GM12878 (cell line): ENCODE data around the gene USP36. TPM values are rescaled to one million over a fixed set of nuclear protein-coding genes. Genes with fewer than 3 reads are reported as not detected.

Experiments used
- ATAC-seq: fragments of 200-7000 bp; cut with Tn5 transposase; 3 replicates; pipeline ENCODE4 v1.9.1; 2020; ENCODE audit warnings: mild to moderate bottlenecking, moderate library complexity
- BruUV-seq: library from RNA; stranded (reverse); fragments of 400-500 nt; replicated peaks from 2 replicates; lab custom pipeline; 2021; lab: Mats Ljungman, UMichigan
- CTCF ChIA-PET: fragments of 300-600 bp; sonication (Branson Sonifier 250); formaldehyde crosslinking; extraction: SDS; loops from one replicate; lab custom pipeline; 2021; ENCODE audit warnings: inconsistent platforms; lab: Yijun Ruan, JAX
- POLR2A ChIA-PET: fragments of 350-600 bp; formaldehyde crosslinking; extraction: SDS; loops from one replicate; lab custom pipeline; 2021; ENCODE audit warnings: inconsistent platforms; lab: Charles Lee
- RAD21 ChIA-PET: fragments of 300-600 bp; sonication (Branson Sonifier 250); formaldehyde crosslinking; loops from one replicate; lab custom pipeline; 2023; ENCODE audit warnings: antibody characterized with exemption; ENCODE audit not compliant: unreplicated experiment; lab: Charles Lee
- SMC1A ChIA-PET: fragments of 300-600 bp; sonication (Branson Sonifier 250); formaldehyde crosslinking; loops from one replicate; lab custom pipeline; 2023; ENCODE audit not compliant: unreplicated experiment, uncharacterized antibody; lab: Charles Lee
- DNase-seq: peaks from one replicate; pipeline ENCODE4 v3.0.0-alpha.2; 2011; ENCODE audit warnings: low read depth, low spot score
- FAIRE-seq: peaks from 3 replicates; lab custom pipeline; 2011; peaks lifted over from hg19 to GRCh38; lab: Jason Lieb, UNC
- H2AFZ ChIP-seq: 2 replicates; pipeline ENCODE4 v1.6.0; 2011; ENCODE audit warnings: low read depth, low read length, control low read depth; ENCODE audit not compliant: control insufficient read depth
- H3K27ac ChIP-seq: 2 replicates; pipeline ENCODE4 v1.5.1; 2011; ENCODE audit warnings: control low read depth; ENCODE audit not compliant: control insufficient read depth, insufficient read depth
- H3K27me3 ChIP-seq, 2 experiments: replicated peaks in 1 of 2; 2 replicates each; pipeline versions ENCODE4 v1.6.0 to v1.6.1; 2011; ENCODE audit warnings: low read length in 1 of 2; ENCODE audit not compliant: control insufficient read depth in 2 of 2, insufficient read depth in 2 of 2
- H3K36me3 ChIP-seq, 2 experiments: 2 replicates each; pipeline ENCODE4 v1.5.1; 2011; ENCODE audit warnings: low read length in 1 of 2; ENCODE audit not compliant: control insufficient read depth in 2 of 2, insufficient read depth in 2 of 2
- H3K4me1 ChIP-seq: 2 replicates; pipeline ENCODE4 v1.6.1; 2011; ENCODE audit warnings: mild to moderate bottlenecking, low read length, moderate library complexity, mixed read lengths; ENCODE audit not compliant: control insufficient read depth, insufficient read depth
- H3K4me2 ChIP-seq: 2 replicates; pipeline ENCODE4 v1.6.0; 2011; ENCODE audit warnings: control low read depth; ENCODE audit not compliant: control insufficient read depth, insufficient read depth
- H3K4me3 ChIP-seq: fragments of 200-600 bp; sonication (generic); 2 replicates; pipeline ENCODE4 v1.5.1; 2016
- H3K79me2 ChIP-seq: 2 replicates; pipeline ENCODE4 v1.6.0; 2011; ENCODE audit warnings: low read length; ENCODE audit not compliant: control insufficient read depth, insufficient read depth
- H3K9ac ChIP-seq: 2 replicates; pipeline ENCODE4 v1.8.0; 2011; ENCODE audit warnings: low read length, control low read depth, mixed read lengths; ENCODE audit not compliant: control insufficient read depth, insufficient read depth
- H3K9me3 ChIP-seq: replicated peaks from 3 replicates; pipeline ENCODE4 v1.5.1; 2011; ENCODE audit warnings: mild to moderate bottlenecking, low read length; ENCODE audit not compliant: control insufficient read depth, insufficient read depth
- H4K20me1 ChIP-seq: 2 replicates; pipeline ENCODE4 v1.6.0; 2011; ENCODE audit not compliant: control insufficient read depth, insufficient read depth
- BHLHE40 ChIP-seq, 2 experiments: fragments of 450-650 bp in 1 of 2; IDR thresholded peaks; 2 replicates each; pipeline ENCODE4 v1.6.1; 2011 to 2017; ENCODE audit warnings: low read depth in 2 of 2, borderline replicate concordance in 1 of 2, improper control_type of control experiment in 1 of 2, low read length in 1 of 2, mild to moderate bottlenecking in 1 of 2
- EP300 ChIP-seq, 2 experiments: fragments of 150-350 bp in 1 of 2; IDR thresholded peaks; 2 replicates each; pipeline ENCODE4 v1.6.1; 2011 to 2012; ENCODE audit warnings: low read depth in 2 of 2, low read length in 2 of 2, borderline replicate concordance in 1 of 2, improper control_type of control experiment in 1 of 2, inconsistent platforms in 1 of 2; ENCODE audit not compliant: control insufficient read depth in 1 of 2
- NBN ChIP-seq: fragments of 450-650 bp; IDR thresholded peaks from 2 replicates; pipeline ENCODE4 v1.6.1; 2016
- NR2F1 ChIP-seq: fragments of 450-650 bp; conservative IDR thresholded peaks from 2 replicates; pipeline ENCODE4 v1.6.1; 2017; ENCODE audit warnings: mild to moderate bottlenecking
- POLR2AphosphoS5 ChIP-seq: IDR thresholded peaks from 2 replicates; pipeline ENCODE4 v1.6.1; 2011; ENCODE audit warnings: mild to moderate bottlenecking, low read length, inconsistent platforms
- RCOR1 ChIP-seq: conservative IDR thresholded peaks from 2 replicates; pipeline ENCODE4 v1.6.1; 2012; ENCODE audit warnings: low read depth, low read length, improper control_type of control experiment
- RUNX3 ChIP-seq: IDR thresholded peaks from 2 replicates; pipeline ENCODE4 v1.6.1; 2012; ENCODE audit warnings: low read length, inconsistent platforms
- WGBS: methylation state at CpG from one replicate; pipeline ENCODE4 v1.1.6; 2016; ENCODE audit warnings: low lambda C conversion rate; ENCODE audit not compliant: insufficient replicate concordance, insufficient coverage; ENCODE audit errors: missing lambda C conversion rate; 5-methylcytosine and 5-hydroxymethylcytosine counted together
- in situ Hi-C: fragments of 300-500 bp; cut with MboI; formaldehyde crosslinking; loops from 9 replicates; pipeline ENCODE4 v1.14.3; 2018; ENCODE audit warnings: mixed read lengths
- intact Hi-C: fragments of 100-400 bp; cut with micrococcal nuclease; formaldehyde crosslinking; loops from one replicate; pipeline ENCODE4 v1.14.2; 2022; ENCODE audit not compliant: unreplicated experiment
- polyA plus RNA-seq, 11 experiments: library from polyadenylated mRNA; depleted of rRNA in 4 of 11; unstranded in 6 of 11; stranded (reverse) in 5 of 11; fragments of >200 nt; fragmentation: Nextera tagmentation in 4 of 11; fragmentation: Illumina TruSeq in 1 of 11; extraction: Ambion mirVana in 4 of 11; extraction: Trizol in 1 of 11; gene quantifications; 1 replicate in 1 of 11; 2 replicates in 10 of 11; pipeline versions ENCODE4 v1.2.1 to v1.2.3, GENCODE V29; 2011 to 2016; ENCODE audit warnings: inconsistent platforms in 2 of 11, missing spikeins in 2 of 11, low read depth in 1 of 11
- total RNA-seq, 4 experiments: library from RNA; depleted of rRNA in 3 of 4; stranded (reverse); fragments of >200 nt in 3 of 4; fragmentation: Illumina TruSeq in 1 of 4; extraction: Trizol in 1 of 4; gene quantifications; 2 replicates each; pipeline versions ENCODE4 v1.2.1 to v1.2.3, GENCODE V29; 2013 to 2021
- TF ChIP-seq, protein P1 (sequence below): IDR thresholded peaks from 2 replicates; pipeline ENCODE4 v1.6.1; 2012; ENCODE audit warnings: improper control_type of control experiment, low read depth, low read length; ENCODE audit not compliant: insufficient replicate concordance
- TF ChIP-seq, protein P2 (sequence below): IDR thresholded peaks from 2 replicates; pipeline ENCODE4 v1.6.1; 2011; ENCODE audit warnings: low read depth, mild to moderate bottlenecking, low read length, moderate library complexity, borderline replicate concordance; ENCODE audit errors: extremely low read depth
- TF ChIP-seq, protein P3 (sequence below): fragments of 450-650 bp; IDR thresholded peaks from 2 replicates; pipeline ENCODE4 v1.6.1; 2016; ENCODE audit warnings: mild to moderate bottlenecking

USP36 gene
- total and polyA plus RNA-seq, 10 of the 15 experiments (the other 5 are each of a cell fraction or from before 2014, with no cell fraction given): 7.2 to 65.7 (median 33.6) TPM

DNA sequence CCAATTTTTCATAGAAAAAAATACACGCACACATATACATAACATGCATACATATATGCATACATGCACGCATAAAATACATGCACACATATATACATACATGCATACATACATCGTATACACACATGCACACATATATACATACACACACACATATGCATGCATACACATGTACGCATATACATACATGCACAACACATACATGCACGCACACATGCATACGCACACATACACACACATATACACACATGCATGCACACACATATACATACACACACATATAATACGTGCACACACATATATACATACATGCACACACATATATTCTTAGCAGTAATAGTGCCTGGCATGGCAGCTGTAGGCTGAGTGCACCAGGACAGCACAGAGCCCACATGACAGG is 24.9 kb downstream of the USP36 start (continued):
- TF ChIP-seq, protein P1, sequence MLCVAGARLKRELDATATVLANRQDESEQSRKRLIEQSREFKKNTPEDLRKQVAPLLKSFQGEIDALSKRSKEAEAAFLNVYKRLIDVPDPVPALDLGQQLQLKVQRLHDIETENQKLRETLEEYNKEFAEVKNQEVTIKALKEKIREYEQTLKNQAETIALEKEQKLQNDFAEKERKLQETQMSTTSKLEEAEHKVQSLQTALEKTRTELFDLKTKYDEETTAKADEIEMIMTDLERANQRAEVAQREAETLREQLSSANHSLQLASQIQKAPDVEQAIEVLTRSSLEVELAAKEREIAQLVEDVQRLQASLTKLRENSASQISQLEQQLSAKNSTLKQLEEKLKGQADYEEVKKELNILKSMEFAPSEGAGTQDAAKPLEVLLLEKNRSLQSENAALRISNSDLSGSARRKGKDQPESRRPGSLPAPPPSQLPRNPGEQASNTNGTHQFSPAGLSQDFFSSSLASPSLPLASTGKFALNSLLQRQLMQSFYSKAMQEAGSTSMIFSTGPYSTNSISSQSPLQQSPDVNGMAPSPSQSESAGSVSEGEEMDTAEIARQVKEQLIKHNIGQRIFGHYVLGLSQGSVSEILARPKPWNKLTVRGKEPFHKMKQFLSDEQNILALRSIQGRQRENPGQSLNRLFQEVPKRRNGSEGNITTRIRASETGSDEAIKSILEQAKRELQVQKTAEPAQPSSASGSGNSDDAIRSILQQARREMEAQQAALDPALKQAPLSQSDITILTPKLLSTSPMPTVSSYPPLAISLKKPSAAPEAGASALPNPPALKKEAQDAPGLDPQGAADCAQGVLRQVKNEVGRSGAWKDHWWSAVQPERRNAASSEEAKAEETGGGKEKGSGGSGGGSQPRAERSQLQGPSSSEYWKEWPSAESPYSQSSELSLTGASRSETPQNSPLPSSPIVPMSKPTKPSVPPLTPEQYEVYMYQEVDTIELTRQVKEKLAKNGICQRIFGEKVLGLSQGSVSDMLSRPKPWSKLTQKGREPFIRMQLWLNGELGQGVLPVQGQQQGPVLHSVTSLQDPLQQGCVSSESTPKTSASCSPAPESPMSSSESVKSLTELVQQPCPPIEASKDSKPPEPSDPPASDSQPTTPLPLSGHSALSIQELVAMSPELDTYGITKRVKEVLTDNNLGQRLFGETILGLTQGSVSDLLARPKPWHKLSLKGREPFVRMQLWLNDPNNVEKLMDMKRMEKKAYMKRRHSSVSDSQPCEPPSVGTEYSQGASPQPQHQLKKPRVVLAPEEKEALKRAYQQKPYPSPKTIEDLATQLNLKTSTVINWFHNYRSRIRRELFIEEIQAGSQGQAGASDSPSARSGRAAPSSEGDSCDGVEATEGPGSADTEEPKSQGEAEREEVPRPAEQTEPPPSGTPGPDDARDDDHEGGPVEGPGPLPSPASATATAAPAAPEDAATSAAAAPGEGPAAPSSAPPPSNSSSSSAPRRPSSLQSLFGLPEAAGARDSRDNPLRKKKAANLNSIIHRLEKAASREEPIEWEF: no peak
- no peak for TF ChIP-seq RCOR1
- 0 out of 2 replicates have a peak, but pooled peaks have one; percentile 26 for TF ChIP-seq POLR2AphosphoS5

DNA sequence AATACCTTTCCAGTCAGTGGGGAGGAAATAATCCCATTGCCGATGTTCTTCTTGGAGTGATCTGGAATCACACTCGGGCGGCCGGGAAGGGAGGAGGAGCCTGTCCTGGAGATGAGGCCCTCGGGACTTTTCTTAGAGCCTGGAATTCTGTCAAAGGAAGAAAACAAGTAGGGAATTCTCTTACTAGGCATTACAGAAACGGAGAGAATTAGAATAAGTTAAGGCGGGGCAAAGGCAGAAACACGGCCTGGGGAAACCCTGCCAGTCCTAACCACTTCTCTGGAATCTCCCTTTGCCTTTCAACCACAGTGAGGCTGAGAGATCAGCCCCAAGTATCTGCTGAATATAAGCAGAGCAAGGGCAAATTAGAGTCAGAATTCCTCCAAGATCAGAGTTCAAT is 27.8 kb downstream of the USP36 start:
- Histone ChIP-seq H3K4me1 (no peaks in the 10 kb centered on the region; the same call in 1 of the 2 replicates), H4K20me1 (no peaks in the 10 kb centered on the region), H3K79me2 (no peaks in the 10 kb centered on the region), H3K9ac (no peak overlapping the region), H3K9me3 (no peaks in the 10 kb centered on the region), H2AFZ (no peak overlapping the region), H3K36me3 (peaks cover 28 to 55% of the 10 kb centered on the region in 2 experiments), H3K4me2 (no peak overlapping the region), H3K27ac (peak overlapping the region; percentile 20; the same call in 1 of the 2 replicates), H3K4me3 (no peak overlapping the region), H3K27me3 (no peaks in the 10 kb centered on the region)
- TF ChIP-seq NR2F1 (peak; percentile 44), BHLHE40 (IDR thresholded peaks at IDR 0.05; ENCODE audit: borderline replicate concordance in 1 of 2, low read depth in 2 of 2, low read length in 1 of 2) (no peak; a peak in 1 of 4 replicates), NBN (no peak), RUNX3 (peak; percentile 52), EP300 (IDR thresholded peaks at IDR 0.05; ENCODE audit: borderline replicate concordance in 1 of 2, control insufficient read depth in 1 of 2, low read depth in 2 of 2, low read length in 2 of 2) (no peak)
- TF ChIP-seq, protein P2, sequence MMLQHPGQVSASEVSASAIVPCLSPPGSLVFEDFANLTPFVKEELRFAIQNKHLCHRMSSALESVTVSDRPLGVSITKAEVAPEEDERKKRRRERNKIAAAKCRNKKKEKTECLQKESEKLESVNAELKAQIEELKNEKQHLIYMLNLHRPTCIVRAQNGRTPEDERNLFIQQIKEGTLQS: no peak
- TF ChIP-seq, protein P3, sequence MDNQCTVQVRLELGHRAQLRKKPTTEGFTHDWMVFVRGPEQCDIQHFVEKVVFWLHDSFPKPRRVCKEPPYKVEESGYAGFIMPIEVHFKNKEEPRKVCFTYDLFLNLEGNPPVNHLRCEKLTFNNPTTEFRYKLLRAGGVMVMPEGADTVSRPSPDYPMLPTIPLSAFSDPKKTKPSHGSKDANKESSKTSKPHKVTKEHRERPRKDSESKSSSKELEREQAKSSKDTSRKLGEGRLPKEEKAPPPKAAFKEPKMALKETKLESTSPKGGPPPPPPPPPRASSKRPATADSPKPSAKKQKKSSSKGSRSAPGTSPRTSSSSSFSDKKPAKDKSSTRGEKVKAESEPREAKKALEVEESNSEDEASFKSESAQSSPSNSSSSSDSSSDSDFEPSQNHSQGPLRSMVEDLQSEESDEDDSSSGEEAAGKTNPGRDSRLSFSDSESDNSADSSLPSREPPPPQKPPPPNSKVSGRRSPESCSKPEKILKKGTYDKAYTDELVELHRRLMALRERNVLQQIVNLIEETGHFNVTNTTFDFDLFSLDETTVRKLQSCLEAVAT: no peak
- ChIA-PET POLR2A (no interaction called here), RAD21 (no interaction called here), CTCF (no interaction called here), SMC1A (no interaction called here)
- intact Hi-C loops (no loop called here), in situ Hi-C loops (no loop called here)
- DNase-seq: no peak
- WGBS: 46% methylated on average over 8 of the region's 8 CpGs
- peak; percentile 78 for ATAC-seq
- no TSS peak for BruUV-seq
- FAIRE-seq: no peak
